WTC11 (cell line): ENCODE measurements around the gene ATP6V1G2.

Source experiments
- ESRRA ChIP-seq: sonication (generic); formaldehyde crosslinking; IDR thresholded peaks from 2 replicates; pipeline ENCODE4 v1.8.1; 2022; ENCODE audit warnings: mild to moderate bottlenecking, missing genetic modification reagents, borderline replicate concordance
- TF ChIP-seq, protein P1 (sequence below): fragments of 200-600 bp; IDR thresholded peaks from 2 replicates; pipeline ENCODE4 v1.8.0; 2022; ENCODE audit warnings: antibody characterized with exemption

- TF ChIP-seq, protein P1, sequence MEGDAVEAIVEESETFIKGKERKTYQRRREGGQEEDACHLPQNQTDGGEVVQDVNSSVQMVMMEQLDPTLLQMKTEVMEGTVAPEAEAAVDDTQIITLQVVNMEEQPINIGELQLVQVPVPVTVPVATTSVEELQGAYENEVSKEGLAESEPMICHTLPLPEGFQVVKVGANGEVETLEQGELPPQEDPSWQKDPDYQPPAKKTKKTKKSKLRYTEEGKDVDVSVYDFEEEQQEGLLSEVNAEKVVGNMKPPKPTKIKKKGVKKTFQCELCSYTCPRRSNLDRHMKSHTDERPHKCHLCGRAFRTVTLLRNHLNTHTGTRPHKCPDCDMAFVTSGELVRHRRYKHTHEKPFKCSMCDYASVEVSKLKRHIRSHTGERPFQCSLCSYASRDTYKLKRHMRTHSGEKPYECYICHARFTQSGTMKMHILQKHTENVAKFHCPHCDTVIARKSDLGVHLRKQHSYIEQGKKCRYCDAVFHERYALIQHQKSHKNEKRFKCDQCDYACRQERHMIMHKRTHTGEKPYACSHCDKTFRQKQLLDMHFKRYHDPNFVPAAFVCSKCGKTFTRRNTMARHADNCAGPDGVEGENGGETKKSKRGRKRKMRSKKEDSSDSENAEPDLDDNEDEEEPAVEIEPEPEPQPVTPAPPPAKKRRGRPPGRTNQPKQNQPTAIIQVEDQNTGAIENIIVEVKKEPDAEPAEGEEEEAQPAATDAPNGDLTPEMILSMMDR = no peak
- no peak for TF ChIP-seq ESRRA (CRISPR knock-in tag)
Measured at GRCh38 chr6:31592396-31592771, 46.0 kb upstream of the ATP6V1G2 start.
